ACHN (cell line): ENCODE measurements around the gene ADAMTS9.

Experiments used
- DNase-seq: peaks from one replicate; pipeline ENCODE4 v3.0.0-alpha.2; 2015
- in situ Hi-C: cut with HindIII; loops from 2 replicates; pipeline ENCODE4 v1.10.0; 2017; ENCODE audit warnings: low sequenced_read_pairs, low pct_ligation_motif_present, low pct_unique_long_range_greater_than_20kb

The ADAMTS9 gene

GRCh38 chr3:64530434-64531049 is 157.3 kb downstream of the ADAMTS9 start:
- in situ Hi-C loops: no loop called here
- DNase-seq: peak; percentile 53

- DNase-seq: no peak
- in situ Hi-C loops: no loop called here
Observed at GRCh38 chr3:64523324-64523723, 164.5 kb downstream of the ADAMTS9 start.

GRCh38 chr3:64520334-64520733 is 167.5 kb downstream of the ADAMTS9 start:
- in situ Hi-C loops: no loop called here
- no peak for DNase-seq

GRCh38 chr3:64518950-64519349 is 168.8 kb downstream of the ADAMTS9 start:
- in situ Hi-C loops: no loop called here
- no peak for DNase-seq

GRCh38 chr3:64518496-64518895 is 169.3 kb downstream of the ADAMTS9 start:
- in situ Hi-C loops: no loop called here
- no peak for DNase-seq

GRCh38 chr3:64514889-64515288 is 172.9 kb downstream of the ADAMTS9 start:
- in situ Hi-C loops: no loop called here
- no peak for DNase-seq

- DNase-seq: no peak
- in situ Hi-C loops: no loop called here
Observed at GRCh38 chr3:64509206-64509605, 178.6 kb downstream of the ADAMTS9 start.

- DNase-seq: no peak
- in situ Hi-C loops: no loop called here
Observed at GRCh38 chr3:64508140-64508539, 179.7 kb downstream of the ADAMTS9 start.

- in situ Hi-C loops: no loop called here
Observed at GRCh38 chr3:64506255-64506654, 181.5 kb downstream of the ADAMTS9 start.

GRCh38 chr3:64505419-64505818 is 182.4 kb downstream of the ADAMTS9 start:
- no peak for DNase-seq
- in situ Hi-C loops: no loop called here

More at GRCh38 chr3:64506255-64506654, 181.5 kb downstream of the ADAMTS9 start:
- DNase-seq: no peak

- in situ Hi-C loops: no loop called here
- no peak for DNase-seq
Observed at GRCh38 chr3:64502284-64502683, 185.5 kb downstream of the ADAMTS9 start.

GRCh38 chr3:64501298-64501906 is 186.4 kb downstream of the ADAMTS9 start:
- no peak for DNase-seq
- in situ Hi-C loops: no loop called here

- in situ Hi-C loops: no loop called here
- no peak for DNase-seq
Observed at GRCh38 chr3:64496786-64497490, 190.9 kb downstream of the ADAMTS9 start.

GRCh38 chr3:64495781-64496334 is 191.9 kb downstream of the ADAMTS9 start:
- DNase-seq: no peak
- in situ Hi-C loops: no loop called here

- in situ Hi-C loops: no loop called here
Observed at GRCh38 chr3:64495121-64495780, 192.5 kb downstream of the ADAMTS9 start.

GRCh38 chr3:64494526-64494925 is 193.3 kb downstream of the ADAMTS9 start:
- in situ Hi-C loops: no loop called here
- no peak for DNase-seq

More at GRCh38 chr3:64495121-64495780, 192.5 kb downstream of the ADAMTS9 start:
- DNase-seq: no peak

GRCh38 chr3:64493149-64493548 is 194.7 kb downstream of the ADAMTS9 start:
- DNase-seq: no peak
- in situ Hi-C loops: no loop called here

- no peak for DNase-seq
- in situ Hi-C loops: no loop called here
Observed at GRCh38 chr3:64491843-64492242, 196.0 kb downstream of the ADAMTS9 start.

- DNase-seq: no peak
- in situ Hi-C loops: no loop called here
Observed at GRCh38 chr3:64490180-64490724, 197.5 kb downstream of the ADAMTS9 start.
